ENCODE data around the gene NEMF.
A peak's percentile ranks its signal among the peaks of the same experiment; 100 is the strongest.
"Not testable (repeated sequence)": the region's sequence is repeated elsewhere in the genome, so short reads cannot be mapped to it uniquely, and the experiment has no call there.

Gene NEMF

GRCh38 chr14:49796025-49796424 is 56.6 kb downstream of the NEMF start:
- no peak for DNase-seq

- DNase-seq, result no peak
These were observed 60.0 kb downstream of the NEMF start for GRCh38 chr14:49792618-49793017.

- no peak for DNase-seq
These were observed 66.3 kb downstream of the NEMF start for GRCh38 chr14:49786315-49786714.

- no peak for DNase-seq
These were observed 69.1 kb downstream of the NEMF start for GRCh38 chr14:49783394-49784014.

- not testable (repeated sequence) for DNase-seq
These were observed 71.5 kb downstream of the NEMF start for GRCh38 chr14:49781040-49781439.

- no peak for DNase-seq
These were observed 74.2 kb downstream of the NEMF start for GRCh38 chr14:49778421-49778820.

GRCh38 chr14:49774106-49774505 is 78.5 kb downstream of the NEMF start:
- no peak for DNase-seq

GRCh38 chr14:49771691-49772090 is 80.9 kb downstream of the NEMF start:
- DNase-seq, result not testable (repeated sequence)

- DNase-seq, result no peak
These were observed 82.3 kb downstream of the NEMF start for GRCh38 chr14:49770212-49770817.

- no peak for DNase-seq
These were observed 82.9 kb downstream of the NEMF start for GRCh38 chr14:49769581-49770211.

- no peak for DNase-seq
These were observed 83.4 kb downstream of the NEMF start for GRCh38 chr14:49769171-49769570.

- DNase-seq, result peak; percentile 83
These were observed 84.1 kb downstream of the NEMF start for GRCh38 chr14:49768301-49769121.

- peak; percentile 92 for DNase-seq
These were observed 84.9 kb downstream of the NEMF start, which contains the start of gene KLHDC2 for GRCh38 chr14:49767571-49768300. Gene KLHDC2 (plus strand): TSS chr14:49768153. CDS start chr14:49768469, 316 bp downstream.

- DNase-seq, result no peak
These were observed 85.4 kb downstream of the NEMF start for GRCh38 chr14:49767270-49767570.

- DNase-seq, result no peak
These were observed 85.7 kb downstream of the NEMF start for GRCh38 chr14:49766839-49767238.

GRCh38 chr14:49761839-49762551 is 90.6 kb downstream of the NEMF start:
- no peak for DNase-seq

- no peak for DNase-seq
These were observed 97.2 kb downstream of the NEMF start for GRCh38 chr14:49755378-49755777.

- no peak for DNase-seq
These were observed 98.0 kb downstream of the NEMF start for GRCh38 chr14:49754570-49755097.

- not testable (repeated sequence) for DNase-seq
These were observed 106.1 kb downstream of the NEMF start for GRCh38 chr14:49746476-49746875.

- no peak for DNase-seq
These were observed 107.4 kb downstream of the NEMF start for GRCh38 chr14:49745191-49745590.

- not testable (repeated sequence) for DNase-seq
These were observed 116.9 kb downstream of the NEMF start for GRCh38 chr14:49735669-49736068.

GRCh38 chr14:49733836-49734235 is 118.8 kb downstream of the NEMF start:
- no peak for DNase-seq

All from stimulated activated CD4-positive, alpha-beta T cell treated with anti-CD3 and anti-CD28 coated beads, Interleukin-15, amount 100 ng/mL, for 24 hours (primary cell).